Raji (cell line): ENCODE results near the gene CAMSAP1.

ENCODE experiments used
- POLR2A ChIP-seq: IDR thresholded peaks from 2 replicates; pipeline ENCODE4 v1.6.1; 2011; ENCODE audit warnings: low read depth, low read length, control low read depth; ENCODE audit not compliant: insufficient read depth

CAMSAP1 gene

DNA sequence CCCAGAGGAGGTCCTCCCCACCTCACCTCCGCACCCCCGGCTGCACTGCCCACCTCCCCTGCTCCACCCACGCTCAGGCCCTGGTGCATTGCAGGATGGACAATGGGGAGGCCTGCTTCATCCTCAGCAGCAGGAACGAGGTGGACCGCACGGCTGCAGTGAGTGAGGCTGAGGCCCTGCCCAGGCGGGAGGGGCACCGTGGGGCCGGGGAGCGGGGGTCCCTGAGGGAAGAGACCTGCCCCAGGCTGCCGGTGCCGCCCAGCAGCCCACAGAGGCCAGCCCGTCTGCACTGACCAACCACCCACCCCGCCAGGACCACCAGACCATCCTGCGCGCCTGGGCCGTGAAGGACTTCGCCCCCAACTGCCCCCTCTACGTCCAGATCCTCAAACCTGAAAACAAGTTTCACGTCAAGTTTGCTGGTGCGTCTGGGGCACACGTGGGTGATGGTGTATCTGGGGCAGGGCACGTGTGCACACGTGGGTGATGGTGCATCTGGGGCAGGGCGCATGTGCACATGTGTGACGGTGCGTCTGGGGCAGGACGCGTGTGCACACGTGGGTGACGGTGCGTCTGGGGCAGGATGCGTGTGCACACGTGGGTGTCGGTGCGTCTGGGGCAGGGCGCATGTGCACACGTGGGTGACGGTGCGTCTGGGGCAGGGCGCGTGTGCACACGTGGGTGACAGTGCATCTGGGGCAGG is 138.7 kb downstream of the CAMSAP1 start:
- no peak for TF ChIP-seq POLR2A

GRCh38 chr9:135766707-135767106 is 140.6 kb downstream of the CAMSAP1 start:
- no peak for TF ChIP-seq POLR2A

GRCh38 chr9:135766251-135766650 is 141.1 kb downstream of the CAMSAP1 start:
- no peak for TF ChIP-seq POLR2A

DNA sequence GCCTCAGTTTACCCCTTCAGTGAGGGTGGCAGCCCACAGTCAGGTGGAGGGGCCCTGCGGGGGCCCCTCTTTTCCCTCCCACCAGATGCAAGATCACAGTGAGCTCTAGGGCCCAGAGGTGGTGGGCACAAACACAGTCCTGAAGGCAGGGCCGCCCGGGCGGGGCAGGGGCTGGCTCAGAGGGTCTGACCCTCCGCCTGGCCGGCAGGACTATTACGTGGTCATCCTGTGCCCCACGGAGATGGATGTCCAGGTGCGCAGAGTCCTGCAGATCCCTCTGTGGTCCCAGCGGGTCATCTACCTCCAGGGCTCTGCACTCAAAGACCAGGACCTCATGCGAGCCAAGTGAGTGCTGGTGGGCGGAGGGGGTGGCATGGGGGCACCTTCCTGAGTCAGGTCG is 141.9 kb downstream of the CAMSAP1 start:
- no peak for TF ChIP-seq POLR2A

DNA sequence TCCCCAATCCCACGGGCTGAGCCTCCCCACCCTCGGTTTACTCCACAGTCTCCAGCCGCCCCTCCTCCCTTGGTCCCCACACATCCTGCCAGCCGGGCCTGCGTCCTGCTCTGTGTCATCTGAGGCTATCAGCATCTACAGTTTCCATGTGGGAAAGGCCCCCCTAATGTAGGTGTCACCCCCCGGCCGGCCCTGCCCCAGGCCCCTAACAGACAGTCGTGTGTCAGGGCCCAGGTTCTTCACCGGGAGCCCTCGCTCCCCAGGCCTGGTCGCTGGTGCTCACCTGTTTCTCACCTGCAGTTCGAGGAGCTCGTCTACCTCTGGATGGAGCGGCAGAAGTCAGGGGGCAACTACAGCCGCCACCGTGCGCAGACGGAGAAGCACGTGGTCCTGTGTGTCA is 142.6 kb downstream of the CAMSAP1 start:
- no peak for TF ChIP-seq POLR2A

- no peak for TF ChIP-seq POLR2A
These were observed 143.5 kb downstream of the CAMSAP1 start for GRCh38 chr9:135763716-135764446.

DNA sequence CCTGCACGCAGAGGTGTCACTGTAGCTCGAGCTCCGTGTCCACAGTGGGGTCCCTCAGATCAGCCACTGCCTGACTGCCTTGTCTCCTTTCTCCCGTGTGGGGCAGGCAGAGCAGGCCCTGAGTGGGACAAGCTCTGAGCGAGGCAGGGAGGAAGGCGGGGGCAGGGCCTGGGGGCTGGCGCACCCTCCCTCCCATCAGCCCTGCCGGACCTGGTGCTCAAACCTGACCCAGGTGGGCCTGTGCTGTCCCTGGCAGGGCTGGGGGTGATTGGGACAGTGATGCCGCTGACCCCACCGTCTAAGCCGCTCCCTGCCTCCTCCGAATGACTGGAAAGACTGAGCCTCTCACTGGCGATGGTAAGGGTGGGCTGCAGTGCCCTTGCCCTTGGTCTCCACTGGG is 144.4 kb downstream of the CAMSAP1 start:
- TF ChIP-seq POLR2A = no peak

DNA sequence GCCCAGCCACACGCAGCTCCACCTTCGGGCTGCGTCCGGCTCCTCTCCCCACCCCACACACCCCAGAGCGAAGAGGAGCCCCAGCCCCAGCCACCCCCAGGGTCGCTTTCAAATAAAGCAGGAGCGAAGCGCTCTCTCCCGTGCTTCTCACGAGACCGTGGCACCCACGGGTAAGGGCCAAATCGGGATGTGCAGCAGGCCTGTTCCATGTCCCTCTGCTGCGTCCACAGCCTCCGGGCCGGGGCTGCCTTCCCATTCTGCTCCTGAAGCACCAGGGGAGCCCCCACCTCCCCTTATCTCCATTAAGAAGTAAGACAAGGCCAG is 145.5 kb downstream of the CAMSAP1 start:
- TF ChIP-seq POLR2A = no peak

DNA sequence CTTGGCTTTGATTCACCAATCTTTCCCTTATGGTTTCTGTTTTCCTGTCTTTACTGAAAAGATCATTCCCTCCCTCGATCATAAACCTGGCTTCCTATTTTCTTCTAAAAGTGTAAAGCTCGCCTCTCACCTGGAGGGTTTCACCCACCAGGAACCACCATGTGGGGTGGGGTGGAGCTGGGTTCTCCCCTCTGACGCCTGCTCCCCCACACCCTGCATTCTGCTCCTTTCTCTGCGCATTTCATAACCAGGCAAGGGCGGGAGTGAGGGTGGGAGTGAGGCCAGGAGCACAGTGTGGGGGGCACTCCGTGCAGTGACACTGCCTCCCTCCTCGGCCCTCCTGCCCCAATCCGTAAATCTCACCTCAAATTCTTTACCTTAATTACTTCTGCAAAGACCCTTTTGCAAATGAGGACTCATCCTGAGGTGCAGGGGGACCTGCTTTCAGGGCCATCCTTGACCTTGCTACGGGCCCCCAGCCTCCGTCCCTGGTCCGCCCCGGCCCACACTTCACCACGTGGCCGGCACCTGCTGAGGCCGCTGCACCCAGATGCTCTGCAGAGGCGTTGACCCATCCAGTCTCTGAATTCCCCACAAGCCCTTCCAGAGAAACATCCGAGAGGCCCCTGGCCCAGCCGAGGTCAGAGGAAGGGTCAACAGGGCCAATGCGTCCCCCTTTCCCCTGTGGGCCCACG is 146.0 kb downstream of the CAMSAP1 start:
- no peak for TF ChIP-seq POLR2A

DNA sequence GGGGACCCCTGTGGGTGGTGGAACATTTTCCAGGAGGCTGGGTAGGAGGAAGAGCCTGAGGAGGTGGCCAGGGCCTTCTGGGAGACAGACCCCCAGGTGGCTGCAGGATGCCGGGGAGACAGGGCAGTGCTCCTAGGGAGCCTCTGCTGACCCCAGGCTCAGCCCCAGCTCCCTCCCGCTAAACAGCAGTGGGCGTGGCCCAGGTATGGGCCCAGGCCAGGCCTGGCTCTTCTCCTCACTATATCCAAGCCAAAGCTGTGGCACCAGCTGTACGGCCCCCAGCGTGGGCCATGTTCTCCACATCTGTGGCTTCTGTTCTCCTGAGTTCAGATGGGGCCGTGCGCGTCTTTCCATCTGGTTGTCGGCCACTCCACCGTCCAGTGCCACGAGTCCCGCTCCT is 146.9 kb downstream of the CAMSAP1 start:
- no peak for TF ChIP-seq POLR2A

GRCh38 chr9:135759676-135760300 is 147.6 kb downstream of the CAMSAP1 start:
- TF ChIP-seq POLR2A = no peak

DNA sequence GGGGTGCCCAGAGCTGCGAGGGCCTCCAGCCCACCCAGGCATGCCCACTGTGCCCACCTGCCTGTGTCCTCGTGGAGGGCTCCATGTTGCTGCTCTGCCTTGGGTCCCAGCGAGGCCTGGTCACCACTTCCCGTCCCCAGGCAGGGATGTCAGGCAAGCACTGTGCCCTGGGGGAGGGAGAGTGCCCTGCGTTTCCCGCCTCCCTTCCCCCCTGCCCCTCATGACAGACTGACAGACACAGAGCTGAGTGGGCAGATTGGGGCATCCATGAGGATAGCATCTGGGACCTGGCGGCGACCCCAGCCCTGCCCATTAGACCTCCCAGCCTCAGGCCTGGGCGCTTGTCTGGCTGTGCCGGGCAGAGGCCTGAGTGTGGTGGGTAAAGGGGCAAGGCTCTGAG is 148.5 kb downstream of the CAMSAP1 start:
- no peak for TF ChIP-seq POLR2A
